Kidney epithelial cell (primary cell): ENCODE results near the gene UBR7. TPM values are rescaled to one million over a fixed set of nuclear protein-coding genes. Genes with fewer than 3 reads are reported as not detected.
A peak's percentile ranks its signal among the peaks of the same experiment; 100 is the strongest.

ENCODE experiments used
- DNase-seq: peaks from one replicate; pipeline ENCODE4 v3.0.0-alpha.2; 2010; ENCODE audit warnings: low read depth
- H3K27me3 ChIP-seq: 2 replicates; pipeline ENCODE4 v1.6.0; 2011; ENCODE audit warnings: low read length; ENCODE audit not compliant: control insufficient read depth, insufficient read depth
- H3K36me3 ChIP-seq: 2 replicates; pipeline ENCODE4 v1.5.1; 2011; ENCODE audit warnings: low read length; ENCODE audit not compliant: control insufficient read depth, insufficient read depth
- H3K4me3 ChIP-seq: 2 replicates; pipeline ENCODE4 v1.5.1; 2011; ENCODE audit warnings: low read depth, mild to moderate bottlenecking, control low read depth, low read length
- CTCF ChIP-seq: IDR thresholded peaks from 2 replicates; pipeline ENCODE4 v1.5.1; 2011; ENCODE audit warnings: mild to moderate bottlenecking, moderate library complexity, low read length, control low read depth, inconsistent platforms; ENCODE audit not compliant: insufficient read depth, poor library complexity, severe bottlenecking
- total RNA-seq: library from RNA; depleted of rRNA; stranded (reverse); fragments of >200 nt; gene quantifications from 2 replicates; pipeline ENCODE4 v1.2.3, GENCODE V29; 2015

UBR7 gene
- total RNA-seq, 1 donor from 2014 or later: 16.1 TPM

GRCh38 chr14:93199031-93199430, 8.0 kb upstream of the UBR7 start:
- DNase-seq: no peak
- no peaks in the 10 kb centered on the region for H3K27me3 ChIP-seq
- no peak for TF ChIP-seq CTCF
- no peak overlapping the region for H3K4me3 ChIP-seq
- no peaks in the 10 kb centered on the region for H3K36me3 ChIP-seq

DNA sequence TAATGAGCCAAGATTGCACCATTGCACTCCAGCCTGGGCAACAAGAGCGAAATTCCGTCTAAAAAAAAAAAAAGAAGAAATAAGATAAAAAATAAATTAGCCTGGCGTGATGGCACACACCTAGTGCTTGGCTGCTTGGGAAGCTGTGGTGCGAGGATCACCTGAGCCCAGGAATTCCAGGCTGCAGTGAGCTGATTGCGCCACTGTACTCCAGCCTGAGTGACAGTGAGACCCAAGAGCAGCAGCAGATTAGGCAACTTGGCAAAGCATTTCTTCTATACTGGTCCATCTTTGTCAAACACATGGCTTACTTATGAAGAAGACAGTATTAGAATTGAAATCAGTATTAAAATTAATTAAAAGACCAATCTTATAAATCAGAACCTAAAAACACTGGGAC, 6.5 kb upstream of the UBR7 start:
- H3K4me3 ChIP-seq: no peak overlapping the region
- TF ChIP-seq CTCF: no peak
- H3K36me3 ChIP-seq: no peaks in the 10 kb centered on the region
- H3K27me3 ChIP-seq: no peaks in the 10 kb centered on the region
- no peak for DNase-seq

DNA sequence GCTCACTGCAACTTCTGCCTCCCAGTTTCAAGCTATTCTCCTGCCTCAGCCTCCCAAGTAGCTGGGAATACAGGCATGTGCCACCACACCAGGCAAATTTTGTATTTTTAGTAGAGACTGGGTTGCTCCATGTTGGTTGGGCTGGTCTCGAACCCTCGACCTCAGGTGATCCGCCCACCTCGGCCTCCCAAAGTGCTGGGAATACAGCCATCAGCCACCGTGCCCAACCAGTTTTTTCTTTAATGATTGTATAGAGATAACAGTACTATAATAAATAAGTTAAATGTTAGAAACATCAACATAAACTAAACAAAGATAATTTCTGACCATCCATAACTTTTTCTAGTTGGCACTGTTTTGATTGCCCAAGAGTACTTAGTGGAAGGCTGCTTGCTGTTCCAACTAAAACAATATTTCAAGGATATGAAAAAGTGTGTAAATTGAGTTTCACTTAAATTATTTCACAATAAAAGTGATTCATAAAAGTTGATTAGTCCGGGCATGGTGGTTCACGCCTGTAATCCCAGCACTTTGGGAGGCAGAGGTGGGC, 5.8 kb upstream of the UBR7 start:
- no peak overlapping the region for H3K4me3 ChIP-seq
- no peaks in the 10 kb centered on the region for H3K27me3 ChIP-seq
- DNase-seq: no peak
- no peaks in the 10 kb centered on the region for H3K36me3 ChIP-seq
- no peak for TF ChIP-seq CTCF

- no peak for DNase-seq
- peak overlapping the region; percentile 83 for H3K4me3 ChIP-seq
- H3K36me3 ChIP-seq: no peaks in the 10 kb centered on the region
- H3K27me3 ChIP-seq: no peaks in the 10 kb centered on the region
- TF ChIP-seq CTCF: peak; percentile 63
These were observed 632 bp downstream of the UBR7 start for GRCh38 chr14:93207468-93208308.

DNA sequence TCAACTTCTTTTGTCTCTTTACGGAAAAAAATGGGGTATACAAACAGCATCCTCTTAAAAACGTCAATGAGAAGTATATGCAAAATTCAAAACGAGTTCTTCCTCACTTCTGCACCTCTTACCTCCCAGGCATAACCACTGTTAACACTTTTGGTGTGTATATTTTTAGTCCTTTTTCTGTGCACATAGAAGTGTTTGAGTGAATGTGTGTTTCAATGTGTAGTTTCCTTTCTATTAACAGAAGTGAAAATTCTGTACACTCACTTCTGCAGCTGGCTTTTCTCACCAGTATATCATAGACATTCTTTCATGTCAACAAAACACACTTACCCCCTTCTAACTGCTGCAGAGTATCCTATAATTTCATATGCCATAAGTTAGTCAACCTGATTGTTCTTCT, 5.4 kb downstream of the UBR7 start:
- H3K36me3 ChIP-seq: peaks cover 1% of the 10 kb centered on the region
- TF ChIP-seq CTCF: no peak
- no peaks in the 10 kb centered on the region for H3K27me3 ChIP-seq
- no peak overlapping the region for H3K4me3 ChIP-seq
- no peak for DNase-seq
